LNCAP (cell line): ENCODE results near the gene F13B.

Experiments
- CTCF ChIP-seq: fragments of 450-650 bp; IDR thresholded peaks from 2 replicates; pipeline ENCODE4 v1.5.1; 2017; ENCODE audit warnings: mild to moderate bottlenecking

The F13B gene

GRCh38 chr1:197073978-197074377, 6.9 kb upstream of the F13B start:
- TF ChIP-seq CTCF = no peak

- TF ChIP-seq CTCF = no peak
These were observed 378 bp upstream of the F13B start for GRCh38 chr1:197067457-197067818.

- TF ChIP-seq CTCF = no peak
These were observed 783 bp downstream of the F13B start for GRCh38 chr1:197066277-197066676.

- no peak for TF ChIP-seq CTCF
These were observed 1.5 kb downstream of the F13B start for GRCh38 chr1:197065559-197065958.

- TF ChIP-seq CTCF = no peak
These were observed 3.8 kb downstream of the F13B start for GRCh38 chr1:197063212-197063611.

GRCh38 chr1:197062692-197063091, 4.4 kb downstream of the F13B start:
- TF ChIP-seq CTCF = no peak

- TF ChIP-seq CTCF = no peak
These were observed 18.0 kb downstream of the F13B start for GRCh38 chr1:197049100-197049499.

GRCh38 chr1:197042676-197043341, 24.3 kb downstream of the F13B start:
- no peak for TF ChIP-seq CTCF
